CD4-positive, alpha-beta T cell treated with Interleukin-6 for 4 hours (primary cell): Measurements from ENCODE around the gene CAPS.
A peak's percentile ranks its signal among the peaks of the same experiment; 100 is the strongest.
"Not testable (repeated sequence)": the region's sequence is repeated elsewhere in the genome, so short reads cannot be mapped to it uniquely, and the experiment has no call there.

Experiments used
- DNase-seq: peaks from one replicate; pipeline ENCODE4 v3.0.0-alpha.2; 2020; ENCODE audit warnings: mixed read lengths

CAPS gene

GRCh38 chr19:5958074-5958850 lies 44.2 kb downstream of the CAPS start:
- no peak for DNase-seq

- DNase-seq: no peak
These were observed 44.7 kb downstream of the CAPS start for GRCh38 chr19:5958851-5959122.

GRCh38 chr19:5959260-5960004 lies 45.4 kb downstream of the CAPS start:
- DNase-seq: no peak

GRCh38 chr19:5960005-5961001 lies 46.2 kb downstream of the CAPS start:
- no peak for DNase-seq

GRCh38 chr19:5961641-5961968 lies 47.6 kb downstream of the CAPS start:
- DNase-seq: not testable (repeated sequence)

- DNase-seq: peak; percentile 88
These were observed 48.2 kb downstream of the CAPS start for GRCh38 chr19:5961969-5962945.

- not testable (repeated sequence) for DNase-seq
These were observed 49.2 kb downstream of the CAPS start for GRCh38 chr19:5963259-5963658.

GRCh38 chr19:5963855-5964254 lies 49.8 kb downstream of the CAPS start:
- DNase-seq: no peak

- peak; percentile 48 for DNase-seq
These were observed 50.9 kb downstream of the CAPS start for GRCh38 chr19:5964816-5965565.
